Endothelial cell of umbilical vein (primary cell): ENCODE results near the gene RAB3GAP1. TPM values are rescaled to one million over a fixed set of nuclear protein-coding genes. Genes with fewer than 3 reads are reported as not detected.

ENCODE experiments used
- BruUV-seq: library from RNA; stranded (reverse); fragments of 400-500 nt; replicated peaks from 2 replicates; lab custom pipeline; 2021; lab: Mats Ljungman, UMichigan
- CTCF ChIA-PET: fragments of 300-600, 350-600 bp; sonication (Branson Sonifier 250); formaldehyde crosslinking; loops from one replicate; lab custom pipeline; 2021; ENCODE audit warnings: antibody characterized with exemption, inconsistent platforms; lab: Charles Lee
- POLR2A ChIA-PET: fragments of 300-600, 350-600 bp; sonication (Branson Sonifier 250); formaldehyde crosslinking; loops from one replicate; lab custom pipeline; 2021; ENCODE audit warnings: antibody characterized with exemption, inconsistent platforms; lab: Charles Lee
- DNase-seq: peaks from one replicate; pipeline ENCODE4 v3.0.0-alpha.2; 2011; ENCODE audit warnings: low read depth, low spot score
- FAIRE-seq: peaks from 2 replicates; lab custom pipeline; 2011; peaks lifted over from hg19 to GRCh38; lab: Jason Lieb, UNC
- H2AFZ ChIP-seq: 2 replicates; pipeline ENCODE4 v1.6.0; 2012; ENCODE audit warnings: low read depth, low read length, control low read depth, inconsistent platforms
- H3K27ac ChIP-seq: 2 replicates; pipeline ENCODE4 v1.5.1; 2011; ENCODE audit warnings: low read depth, mild to moderate bottlenecking, control low read depth, low read length, moderate library complexity; ENCODE audit not compliant: insufficient read depth
- H3K27me3 ChIP-seq, 2 experiments: 2 replicates each; pipeline versions ENCODE4 v1.6.0 to v1.6.1; 2011; ENCODE audit warnings: low read length in 2 of 2, mixed read lengths in 1 of 2; ENCODE audit not compliant: control insufficient read depth in 2 of 2, insufficient read depth in 2 of 2
- H3K36me3 ChIP-seq, 2 experiments: 2 replicates in 1 of 2; 3 replicates in 1 of 2; pipeline ENCODE4 v1.5.1; 2011; ENCODE audit warnings: low read length in 2 of 2, mild to moderate bottlenecking in 1 of 2, moderate library complexity in 1 of 2; ENCODE audit not compliant: control insufficient read depth in 2 of 2, insufficient read depth in 2 of 2; ENCODE audit errors: extremely low read depth in 1 of 2
- H3K4me1 ChIP-seq: 3 replicates; pipeline ENCODE4 v1.5.1; 2011; ENCODE audit warnings: mild to moderate bottlenecking, low read length; ENCODE audit not compliant: control insufficient read depth, insufficient read depth; ENCODE audit errors: extremely low read depth
- H3K4me2 ChIP-seq: 2 replicates; pipeline ENCODE4 v1.6.1; 2011; ENCODE audit warnings: low read length, control low read depth, mixed read lengths; ENCODE audit not compliant: insufficient read depth
- H3K4me3 ChIP-seq, 3 experiments: fragments of 200-600 bp in 1 of 3; sonication (generic), shearing (Covaris generic) in 1 of 3; replicated peaks in 1 of 3; 2 replicates each; pipeline ENCODE4 v1.5.1; 2011 to 2016; ENCODE audit warnings: control low read depth in 3 of 3, low read length in 3 of 3, mild to moderate bottlenecking in 2 of 3, inconsistent platforms in 1 of 3, low read depth in 1 of 3, moderate library complexity in 1 of 3; ENCODE audit not compliant: insufficient read depth in 1 of 3
- H3K79me2 ChIP-seq: 2 replicates; pipeline ENCODE4 v1.6.0; 2012; ENCODE audit warnings: low read length, inconsistent platforms; ENCODE audit not compliant: control insufficient read depth, insufficient read depth
- H3K9ac ChIP-seq: replicated peaks from 2 replicates; pipeline ENCODE3; 2011; ENCODE audit warnings: low read length, control low read depth; ENCODE audit not compliant: insufficient read depth; ENCODE audit errors: extremely low read depth
- H3K9me1 ChIP-seq: replicated peaks from 3 replicates; pipeline ENCODE4 v1.6.0; 2011; ENCODE audit warnings: mild to moderate bottlenecking, low read length; ENCODE audit not compliant: control insufficient read depth, insufficient read depth; ENCODE audit errors: extremely low read depth
- H3K9me3 ChIP-seq: replicated peaks from 2 replicates; pipeline ENCODE4 v1.5.1; 2012; ENCODE audit warnings: low read length, inconsistent platforms; ENCODE audit not compliant: control insufficient read depth, insufficient read depth
- H4K20me1 ChIP-seq: replicated peaks from 2 replicates; pipeline ENCODE3; 2011; ENCODE audit warnings: mild to moderate bottlenecking, low read length; ENCODE audit not compliant: control insufficient read depth, insufficient read depth; ENCODE audit errors: extremely low read depth
- EZH2 ChIP-seq: IDR thresholded peaks from 2 replicates; pipeline ENCODE4 v1.6.1; 2012; ENCODE audit warnings: borderline replicate concordance, low read depth, mild to moderate bottlenecking, moderate library complexity, low read length, inconsistent platforms; ENCODE audit not compliant: severe bottlenecking
- FOS ChIP-seq: IDR thresholded peaks from 2 replicates; pipeline ENCODE4 v1.6.1; 2011; ENCODE audit warnings: mild to moderate bottlenecking, low read length, moderate library complexity, borderline replicate concordance; ENCODE audit not compliant: insufficient read depth
- GATA2 ChIP-seq: IDR thresholded peaks from 2 replicates; pipeline ENCODE4 v1.7.0; 2011; ENCODE audit warnings: low read depth, mild to moderate bottlenecking, moderate library complexity, mixed read lengths, low read length; ENCODE audit not compliant: insufficient read length, insufficient read depth
- JUN ChIP-seq: IDR thresholded peaks from 2 replicates; pipeline ENCODE4 v1.6.1; 2011; ENCODE audit warnings: borderline replicate concordance, low read depth; ENCODE audit not compliant: insufficient read length, insufficient read depth
- MYC ChIP-seq: IDR thresholded peaks from one replicate; pipeline ENCODE4 v1.6.1; 2011; ENCODE audit warnings: mild to moderate bottlenecking, low read depth, low read length
- POLR2A ChIP-seq: IDR thresholded peaks from 2 replicates; pipeline ENCODE4 v1.6.1; 2012; ENCODE audit warnings: low read depth, mild to moderate bottlenecking, control low read depth, low read length
- POLR2AphosphoS5 ChIP-seq: IDR thresholded peaks from 2 replicates; pipeline ENCODE4 v1.6.1; 2012; ENCODE audit warnings: low read depth, mild to moderate bottlenecking, control low read depth, low read length, moderate library complexity; ENCODE audit not compliant: insufficient read depth
- dilution Hi-C: fragments of 300-500 bp; cut with MboI; formaldehyde crosslinking; loops from one replicate; pipeline ENCODE4 v1.15.0; 2019; ENCODE audit warnings: low sequenced_read_pairs; ENCODE audit not compliant: extremely low pct_ligation_motif_present
- intact Hi-C: fragments of 100-400 bp; cut with micrococcal nuclease; formaldehyde crosslinking; loops from one replicate; pipeline ENCODE4 v1.10.0; 2022
- polyA plus RNA-seq, 4 experiments: library from polyadenylated mRNA; depleted of rRNA in 3 of 4; stranded (reverse) in 3 of 4; unstranded in 1 of 4; fragments of >200 nt; gene quantifications; 2 replicates each; pipeline versions ENCODE4 v1.2.1 to v1.2.3, GENCODE V29; 2011 to 2012; ENCODE audit warnings: missing spikeins in 1 of 4
- total RNA-seq: library from RNA; stranded (reverse); gene quantifications from 2 replicates; pipeline ENCODE4 v1.2.3, GENCODE V29; 2021
- TF ChIP-seq, protein P1 (sequence below): IDR thresholded peaks from 2 replicates; pipeline ENCODE4 v1.6.1; 2011; ENCODE audit not compliant: insufficient read depth, insufficient read length
- TF ChIP-seq, protein P2 (sequence below), 2 donors: IDR thresholded peaks; 1 replicate in 1 of 2; 2 replicates in 1 of 2; pipeline ENCODE4 v1.5.1; 2011; ENCODE audit warnings: low read length in 2 of 2, mild to moderate bottlenecking in 2 of 2, moderate library complexity in 2 of 2, control low read depth in 1 of 2, inconsistent platforms in 1 of 2, low read depth in 1 of 2; ENCODE audit not compliant: insufficient read depth in 1 of 2; ENCODE audit errors: extremely low read depth in 1 of 2

RAB3GAP1 gene
- total and polyA plus RNA-seq, 2 donors (not counting 3 experiments of a cell fraction or from before 2014, with no cell fraction given) = 14.9 to 39.5 TPM

DNA sequence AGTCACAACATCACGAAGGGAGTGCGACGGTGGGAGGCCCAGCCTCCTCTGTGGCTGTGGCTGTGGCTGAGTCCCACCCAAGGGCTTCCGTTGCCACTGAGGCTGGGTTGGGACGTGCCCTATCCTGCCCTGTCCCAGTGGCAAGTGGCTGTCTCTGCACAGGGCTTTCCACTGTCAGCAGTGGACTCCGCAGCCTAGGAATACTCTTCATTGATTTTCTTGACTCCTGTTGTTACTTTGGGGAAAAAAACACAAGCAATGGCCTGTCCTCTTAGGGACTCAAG, 122.7 kb downstream of the RAB3GAP1 start:
- ChIA-PET CTCF (no interaction called here), POLR2A (no interaction called here)
- TF ChIP-seq, protein P1, sequence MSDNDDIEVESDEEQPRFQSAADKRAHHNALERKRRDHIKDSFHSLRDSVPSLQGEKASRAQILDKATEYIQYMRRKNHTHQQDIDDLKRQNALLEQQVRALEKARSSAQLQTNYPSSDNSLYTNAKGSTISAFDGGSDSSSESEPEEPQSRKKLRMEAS = no peak
- no peak for TF ChIP-seq MYC
- no peak for TF ChIP-seq GATA2
- TF ChIP-seq EZH2 = no peak
- no peak for TF ChIP-seq FOS
- no peak for TF ChIP-seq JUN
- TF ChIP-seq POLR2AphosphoS5 = no peak
- TF ChIP-seq, protein P2, sequence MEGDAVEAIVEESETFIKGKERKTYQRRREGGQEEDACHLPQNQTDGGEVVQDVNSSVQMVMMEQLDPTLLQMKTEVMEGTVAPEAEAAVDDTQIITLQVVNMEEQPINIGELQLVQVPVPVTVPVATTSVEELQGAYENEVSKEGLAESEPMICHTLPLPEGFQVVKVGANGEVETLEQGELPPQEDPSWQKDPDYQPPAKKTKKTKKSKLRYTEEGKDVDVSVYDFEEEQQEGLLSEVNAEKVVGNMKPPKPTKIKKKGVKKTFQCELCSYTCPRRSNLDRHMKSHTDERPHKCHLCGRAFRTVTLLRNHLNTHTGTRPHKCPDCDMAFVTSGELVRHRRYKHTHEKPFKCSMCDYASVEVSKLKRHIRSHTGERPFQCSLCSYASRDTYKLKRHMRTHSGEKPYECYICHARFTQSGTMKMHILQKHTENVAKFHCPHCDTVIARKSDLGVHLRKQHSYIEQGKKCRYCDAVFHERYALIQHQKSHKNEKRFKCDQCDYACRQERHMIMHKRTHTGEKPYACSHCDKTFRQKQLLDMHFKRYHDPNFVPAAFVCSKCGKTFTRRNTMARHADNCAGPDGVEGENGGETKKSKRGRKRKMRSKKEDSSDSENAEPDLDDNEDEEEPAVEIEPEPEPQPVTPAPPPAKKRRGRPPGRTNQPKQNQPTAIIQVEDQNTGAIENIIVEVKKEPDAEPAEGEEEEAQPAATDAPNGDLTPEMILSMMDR (IDR thresholded peaks at IDR 0.05; ENCODE audit: extremely low read depth in 1 of 2, insufficient read depth in 1 of 2, low read depth in 1 of 2, low read length in 2 of 2) = no peak
- no peak for TF ChIP-seq POLR2A
- H3K27ac ChIP-seq = no peak overlapping the region
- H3K27me3 ChIP-seq = no peaks in the 10 kb centered on the region
- FAIRE-seq (no peak), DNase-seq (no peak)
- H2AFZ ChIP-seq = no peak overlapping the region
- dilution Hi-C loops = no loop called here
- H3K4me1 ChIP-seq = no peaks in the 10 kb centered on the region
- H3K9ac ChIP-seq = no peak overlapping the region
- no peaks in the 10 kb centered on the region for H3K9me3 ChIP-seq
- H3K9me1 ChIP-seq = no peaks in the 10 kb centered on the region
- BruUV-seq = no TSS peak
- no peak overlapping the region for H3K4me3 ChIP-seq
- H3K4me2 ChIP-seq = no peak overlapping the region
- no peaks in the 10 kb centered on the region for H3K79me2 ChIP-seq
- no peaks in the 10 kb centered on the region for H4K20me1 ChIP-seq
- intact Hi-C loops = no loop called here
- peaks cover 0 to 16% of the 10 kb centered on the region in 2 experiments for H3K36me3 ChIP-seq
